AG04450 (cell line): ENCODE data around the gene FAM20C. TPM values are rescaled to one million over a fixed set of nuclear protein-coding genes. Genes with fewer than 3 reads are reported as not detected.

Source experiments
- CTCF ChIA-PET: fragments of 300-600, 350-600 bp; formaldehyde crosslinking; extraction: SDS; loops from one replicate; lab custom pipeline; 2022; ENCODE audit warnings: antibody characterized with exemption, inconsistent platforms; lab: Charles Lee
- POLR2A ChIA-PET: fragments of 350-600 bp; formaldehyde crosslinking; extraction: SDS; loops from one replicate; lab custom pipeline; 2021; ENCODE audit warnings: antibody characterized with exemption, inconsistent platforms; lab: Yijun Ruan, JAX
- DNase-seq: peaks from one replicate; pipeline ENCODE4 v3.0.0-alpha.2; 2011; ENCODE audit warnings: low read depth, low spot score
- H3K27ac ChIP-seq: one replicate; pipeline ENCODE4 v1.5.1; 2012; ENCODE audit warnings: low read depth, low read length, control low read depth
- H3K27me3 ChIP-seq: one replicate; pipeline ENCODE4 v1.6.0; 2012; ENCODE audit warnings: low read length; ENCODE audit not compliant: control insufficient read depth, insufficient read depth
- H3K4me3 ChIP-seq: 2 replicates; pipeline ENCODE4 v1.5.1; 2011; ENCODE audit warnings: mild to moderate bottlenecking, low read depth, low read length, control low read depth
- H3K9me3 ChIP-seq: 2 replicates; pipeline ENCODE4 v1.5.1; 2012; ENCODE audit warnings: low read length; ENCODE audit not compliant: control insufficient read depth, insufficient read depth
- CTCF ChIP-seq: IDR thresholded peaks from 2 replicates; pipeline ENCODE4 v1.5.1; 2011; ENCODE audit warnings: low read depth, low read length, control low read depth, inconsistent platforms
- polyA plus RNA-seq: library from polyadenylated mRNA; depleted of rRNA; stranded (reverse); fragments of >200 nt; gene quantifications from 2 replicates; pipeline ENCODE4 v1.2.3, GENCODE V29; 2011

FAM20C gene
- polyA plus RNA-seq, 1 experiment: 34.5 TPM

DNA sequence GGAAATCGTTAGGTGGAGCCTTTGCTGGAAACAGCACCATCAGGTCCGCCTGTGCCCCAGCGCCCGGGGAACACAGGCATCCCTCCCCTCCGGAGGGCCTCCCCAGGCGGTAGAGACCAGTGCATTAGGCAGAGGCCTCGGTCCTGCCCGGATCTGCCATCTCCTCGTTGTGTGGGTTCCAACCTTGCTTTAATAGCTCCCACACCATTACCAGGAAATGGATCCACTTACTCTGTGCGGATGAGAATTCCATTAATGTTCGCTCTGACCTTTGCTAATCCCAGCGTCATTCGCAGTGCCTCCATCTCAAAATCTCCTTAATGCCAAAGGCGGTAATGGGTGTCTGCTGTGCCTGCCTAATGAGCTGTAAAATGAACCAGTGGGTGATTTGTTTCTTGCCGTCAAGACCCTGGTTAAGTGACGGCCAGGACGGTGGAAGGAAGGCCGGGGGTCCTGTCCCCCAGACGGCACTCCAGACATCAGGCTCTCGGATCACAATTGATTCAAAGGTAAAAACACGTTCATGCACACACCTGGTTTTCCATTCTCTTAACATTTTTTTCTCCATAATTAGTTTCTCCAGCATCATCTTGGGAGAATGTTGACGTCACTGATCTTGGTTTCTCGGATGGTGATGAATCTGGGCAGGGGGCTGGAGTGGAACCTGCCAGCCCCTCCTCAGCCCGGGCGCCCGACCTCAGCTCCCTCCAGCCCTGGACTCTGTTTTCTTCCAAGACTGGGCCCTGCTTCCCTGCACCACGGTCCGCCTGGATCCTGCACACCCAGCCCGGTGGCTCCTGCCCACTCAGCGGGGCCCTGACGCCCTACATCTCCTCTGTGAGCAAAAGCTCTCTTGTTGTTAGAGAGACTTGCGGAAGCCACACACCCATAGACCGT is 22.8 kb upstream of the FAM20C start:
- no peak for DNase-seq
- no peak overlapping the region for H3K4me3 ChIP-seq
- TF ChIP-seq CTCF: no peak
- CTCF ChIA-PET: no interaction called here
- POLR2A ChIA-PET: interaction anchor here (1.0 kb wide), 1 partner anchor 18 kb away, joined by 5 read pairs; no protein-coding TSS in a partner anchor
- H3K27me3 ChIP-seq: peaks cover 19% of the 10 kb centered on the region
- no peak overlapping the region for H3K27ac ChIP-seq
- peaks cover 26% of the 10 kb centered on the region; the same call in 1 of the 2 replicates for H3K9me3 ChIP-seq

GRCh38 chr7:170551-171363 is 21.6 kb upstream of the FAM20C start:
- Histone ChIP-seq H3K27me3 (peaks cover 19% of the 10 kb centered on the region), H3K4me3 (no peak overlapping the region), H3K9me3 (peaks cover 26% of the 10 kb centered on the region; the same call in 1 of the 2 replicates), H3K27ac (no peak overlapping the region)
- CTCF ChIA-PET: no interaction called here
- POLR2A ChIA-PET: no interaction called here
- no peak for DNase-seq
- no peak for TF ChIP-seq CTCF

- ChIA-PET CTCF (no interaction called here), POLR2A (no interaction called here)
- Histone ChIP-seq H3K9me3 (peaks cover 26% of the 10 kb centered on the region; the same call in 1 of the 2 replicates), H3K27ac (no peak overlapping the region), H3K27me3 (peaks cover 18% of the 10 kb centered on the region), H3K4me3 (no peak overlapping the region)
- DNase-seq: no peak
- no peak for TF ChIP-seq CTCF
Observed at GRCh38 chr7:171364-171904, 20.9 kb upstream of the FAM20C start.

- Histone ChIP-seq H3K4me3 (no peak overlapping the region), H3K9me3 (peaks cover 26% of the 10 kb centered on the region; the same call in 1 of the 2 replicates), H3K27me3 (peaks cover 16% of the 10 kb centered on the region), H3K27ac (no peak overlapping the region)
- ChIA-PET POLR2A (no interaction called here), CTCF (no interaction called here)
- DNase-seq: no peak
- TF ChIP-seq CTCF: no peak
Observed at GRCh38 chr7:171912-172515, 20.4 kb upstream of the FAM20C start.
